HG02943 (cell line): ENCODE results near the gene ANTXRL.
"Not testable (repeated sequence)": the region's sequence is repeated elsewhere in the genome, so short reads cannot be mapped to it uniquely, and the experiment has no call there.

Source experiments
- ATAC-seq: cut with Tn5 transposase; IDR thresholded peaks from one replicate; pipeline ENCODE4 v1.9.1; 2021; ENCODE audit warnings: mild to moderate bottlenecking, low read depth, moderate library complexity; ENCODE audit not compliant: unreplicated experiment

ANTXRL gene

DNA sequence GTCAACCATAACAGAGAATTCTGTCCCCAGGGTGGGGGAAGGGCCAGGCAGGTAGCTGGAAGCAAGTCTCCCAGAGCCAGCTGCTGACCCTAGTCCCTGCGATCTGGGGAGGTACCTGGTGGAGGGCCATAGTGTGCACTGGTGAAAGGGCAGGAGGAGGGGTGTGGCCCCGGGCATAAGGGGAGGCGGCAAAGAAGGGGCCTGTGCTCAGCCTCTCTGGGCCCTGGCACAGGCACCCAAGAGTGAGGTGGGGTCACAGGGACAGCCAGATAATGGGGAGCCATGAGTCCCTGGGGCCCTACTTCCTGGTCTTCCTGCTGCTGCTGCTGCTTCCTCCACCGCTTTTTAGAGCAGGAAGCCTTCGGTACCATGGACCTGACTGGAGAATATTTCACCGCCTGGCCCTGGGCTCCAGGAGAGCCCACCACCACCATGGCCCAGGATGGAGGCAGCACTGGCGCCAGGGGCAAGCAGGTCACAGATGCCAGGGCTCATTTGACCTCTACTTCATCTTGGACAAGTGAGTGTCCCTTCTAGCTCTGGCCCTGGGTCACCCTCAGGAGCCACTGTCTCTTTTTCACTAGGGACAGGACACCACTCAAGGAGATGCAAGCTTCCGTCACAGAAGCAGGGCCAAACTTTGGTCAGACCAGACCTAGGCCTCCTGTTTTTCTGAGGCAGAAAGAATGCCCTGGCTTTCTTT is at the start of gene ANTXRL:
Gene ANTXRL (plus strand): TSS at position 7 of the 703 bp plus-strand sequence. CDS start 266 bp downstream, at position 273.
- no peak for ATAC-seq

- ATAC-seq, result no peak
These were observed 48.8 kb upstream of the ANTXRL start for GRCh38 chr10:46237815-46238510.

GRCh38 chr10:46239247-46239646 is 47.5 kb upstream of the ANTXRL start:
- ATAC-seq, result no peak

DNA sequence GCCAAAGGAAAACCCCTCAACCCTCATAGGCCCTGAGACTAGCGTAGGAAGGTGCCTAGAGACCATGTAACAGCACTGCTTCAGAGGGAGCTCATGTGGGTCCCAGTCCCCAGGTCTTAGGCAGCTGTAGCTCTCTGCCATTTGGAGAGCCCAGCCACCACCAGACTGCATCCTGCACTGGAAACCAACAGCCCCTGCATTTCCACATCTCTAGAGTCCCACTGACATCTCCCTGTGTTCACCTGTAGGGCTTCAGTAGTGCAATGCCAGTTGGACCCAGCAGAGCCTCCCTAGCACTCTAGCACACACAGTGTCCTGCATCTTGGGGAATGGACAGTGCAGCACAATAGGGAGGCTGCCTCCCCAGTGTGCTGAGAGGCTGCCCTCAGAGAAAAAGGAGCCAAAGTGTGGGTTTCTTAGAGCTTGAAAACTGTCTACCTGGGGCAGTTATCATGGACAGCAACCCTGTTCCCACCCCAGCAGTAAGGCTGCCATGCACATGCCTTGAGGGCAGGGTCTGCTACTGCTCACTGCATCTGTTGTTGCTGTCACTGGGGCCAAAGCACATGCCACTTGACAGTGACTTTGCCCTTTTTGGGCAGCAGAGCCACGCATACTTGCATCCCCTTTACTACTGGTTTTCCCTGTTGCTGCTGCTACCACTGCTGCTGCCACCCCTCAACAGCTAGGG is 46.7 kb upstream of the ANTXRL start:
- ATAC-seq, result no peak

- no peak for ATAC-seq
These were observed 45.9 kb upstream of the ANTXRL start for GRCh38 chr10:46240684-46241565.

GRCh38 chr10:46245381-46245900 is 41.4 kb upstream of the ANTXRL start:
- ATAC-seq, result no peak

DNA sequence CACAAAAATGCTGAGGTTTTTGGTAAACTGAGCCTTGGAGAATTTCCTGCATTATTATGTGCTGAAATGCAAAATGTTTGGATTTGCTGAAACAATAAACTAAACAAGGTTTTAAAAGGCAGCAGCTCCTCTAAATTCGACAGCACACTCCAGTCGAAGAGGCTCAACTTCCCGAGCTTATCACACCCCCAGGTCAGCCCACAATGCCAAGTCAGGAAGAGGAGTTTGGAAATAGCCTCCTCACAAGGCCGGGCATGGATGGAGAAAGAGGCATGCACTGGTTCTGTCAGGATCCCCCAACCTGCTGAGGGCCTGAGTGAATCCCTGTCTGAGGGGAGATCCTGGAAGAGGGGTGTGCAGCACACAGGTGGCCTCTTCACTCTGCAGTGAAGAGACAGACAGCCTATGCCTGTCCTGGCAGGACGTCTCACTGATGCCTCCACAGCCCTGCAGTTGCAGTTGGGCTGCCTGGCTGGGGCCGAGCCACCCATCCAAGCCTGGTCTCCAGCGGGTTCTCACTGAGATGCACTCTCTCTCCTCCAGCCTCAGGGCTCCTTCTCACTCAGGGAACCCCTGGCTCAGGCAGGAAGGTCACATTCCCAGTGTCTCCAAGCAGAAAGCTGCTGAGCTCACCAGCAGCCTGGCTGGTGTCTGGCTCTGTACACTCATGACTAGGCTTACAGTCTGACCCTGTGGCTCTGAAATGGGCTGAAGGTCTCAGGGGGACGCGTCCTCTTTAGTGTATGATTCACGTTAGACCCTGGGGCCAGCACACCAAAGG is 40.2 kb upstream of the ANTXRL start:
- ATAC-seq, result not testable (repeated sequence)

DNA sequence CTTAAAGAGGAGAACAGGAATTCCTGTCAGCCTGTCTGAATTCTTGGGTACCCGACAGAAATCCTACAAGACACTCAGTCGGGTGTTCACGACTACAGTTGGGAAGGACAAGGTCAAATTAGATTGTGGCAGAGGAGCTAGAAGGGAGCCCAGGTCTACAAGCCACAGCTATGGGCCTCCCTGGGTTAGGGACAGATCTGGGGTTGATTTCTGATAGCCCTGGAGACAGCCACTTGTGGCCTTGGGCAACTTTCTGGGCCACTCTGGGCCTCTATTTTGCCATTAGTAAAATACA is 39.7 kb upstream of the ANTXRL start:
- ATAC-seq, result no peak

DNA sequence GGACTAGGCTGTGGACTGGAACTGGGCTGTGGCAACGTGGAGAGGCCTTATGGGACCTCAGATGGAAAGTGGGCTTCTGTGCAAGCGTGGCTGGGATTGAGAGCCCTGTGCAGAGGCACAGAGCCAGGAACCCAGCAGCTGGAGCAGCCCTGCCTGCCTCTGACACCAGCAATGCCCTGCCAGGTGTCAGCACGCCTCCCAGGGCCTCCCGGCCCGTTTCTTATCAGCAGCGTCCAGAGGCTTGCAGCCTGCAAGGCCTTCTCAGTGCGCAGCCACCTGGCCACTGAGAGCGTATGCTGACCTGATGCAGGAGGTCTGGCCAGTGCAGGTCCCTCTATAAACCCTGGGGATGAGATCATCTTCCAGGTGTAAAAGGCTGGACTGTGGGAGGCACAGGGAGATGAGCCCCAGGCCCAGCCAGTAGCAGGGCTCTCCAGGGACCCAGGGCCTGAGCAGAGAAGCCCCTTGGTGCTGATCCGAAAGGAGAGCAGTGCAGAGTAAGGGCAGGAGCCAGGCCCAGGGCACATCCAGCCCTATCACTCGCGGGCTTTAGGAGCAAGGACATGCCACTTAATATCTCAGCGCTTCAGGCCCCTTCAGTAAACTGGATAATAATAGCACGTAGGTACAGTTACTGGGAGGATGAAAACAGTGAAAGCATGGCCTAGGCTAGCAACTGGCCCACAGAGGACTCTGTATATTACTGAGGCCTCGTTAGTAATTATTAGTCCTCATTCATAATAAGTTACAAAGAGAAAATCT is 38.8 kb upstream of the ANTXRL start:
- no peak for ATAC-seq

GRCh38 chr10:46248651-46249146 is 38.1 kb upstream of the ANTXRL start:
- ATAC-seq, result no peak

DNA sequence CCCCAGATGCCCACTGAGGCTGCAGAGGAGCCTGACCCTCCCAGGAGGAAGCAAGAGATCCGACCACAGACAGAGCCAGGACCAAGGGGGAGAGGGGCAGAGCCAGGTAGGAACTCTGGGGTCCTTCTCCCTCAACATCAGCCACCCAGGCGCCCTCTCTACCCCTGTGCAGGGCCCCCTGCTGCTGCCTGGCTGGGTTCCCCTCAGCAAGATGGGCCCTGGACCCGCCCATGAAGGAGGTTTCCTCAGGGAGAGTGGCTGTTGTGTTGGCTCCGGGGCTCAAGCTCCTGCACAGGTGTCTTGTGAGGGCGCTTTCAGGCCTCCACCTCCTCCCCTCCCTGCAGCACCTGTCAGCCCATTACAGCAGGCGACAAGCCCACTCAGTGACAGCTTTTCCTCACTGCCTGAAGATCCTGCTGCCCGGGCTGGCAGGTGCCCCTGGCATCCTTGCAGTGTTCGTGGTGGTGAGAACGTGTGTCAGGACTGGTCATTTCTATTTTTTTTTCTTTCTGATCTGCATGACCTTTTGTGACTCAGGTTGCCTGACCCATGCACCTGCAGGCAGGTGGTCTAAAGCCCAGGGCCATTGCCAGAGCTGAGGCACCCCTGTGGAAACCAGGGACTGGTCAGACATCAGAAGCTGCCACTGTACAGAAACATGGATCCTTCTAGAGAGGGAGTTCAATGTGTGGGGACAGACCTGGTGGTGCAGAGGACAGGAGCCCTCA is 37.0 kb upstream of the ANTXRL start:
- not testable (repeated sequence) for ATAC-seq

DNA sequence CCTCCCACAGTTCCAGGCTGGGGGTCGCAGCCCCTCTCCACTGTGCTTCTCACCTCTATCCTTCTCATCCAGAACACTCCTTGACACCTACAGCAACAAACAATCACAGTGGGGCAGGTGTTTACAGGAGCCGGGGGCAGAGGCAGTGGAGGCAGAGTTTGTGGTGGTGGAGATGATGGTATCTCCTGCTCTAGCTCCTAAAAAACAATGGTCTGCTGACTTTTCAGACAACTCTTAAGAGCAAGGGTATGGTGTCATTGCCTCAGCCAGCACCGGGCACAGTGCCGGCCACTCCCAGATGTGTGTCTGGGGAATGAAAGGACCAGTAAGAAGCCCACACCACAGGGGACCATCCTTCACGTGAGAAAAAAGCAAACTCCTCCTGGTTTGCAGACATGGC is 36.3 kb upstream of the ANTXRL start:
- no peak for ATAC-seq

- no peak for ATAC-seq
These were observed 35.6 kb upstream of the ANTXRL start for GRCh38 chr10:46250898-46251856.

- ATAC-seq, result no peak
These were observed 34.6 kb upstream of the ANTXRL start for GRCh38 chr10:46251857-46252847.

- no peak for ATAC-seq
These were observed 33.5 kb upstream of the ANTXRL start for GRCh38 chr10:46253076-46254006.
